Liver (tissue), 9 donors: Measurements from ENCODE around the gene MYO1F. TPM values are rescaled to one million over a fixed set of nuclear protein-coding genes. Genes with fewer than 3 reads are reported as not detected.

ENCODE experiments used
- DNase-seq: peaks from one replicate; pipeline ENCODE4 v3.0.0-alpha.2; 2017; ENCODE audit warnings: low spot score
- H3K27ac ChIP-seq, 2 donors: one replicate each; pipeline ENCODE4 v1.7.0; 2013; ENCODE audit warnings: inconsistent platforms in 2 of 2, low read length in 2 of 2, control low read depth in 1 of 2, low read depth in 1 of 2, mild to moderate bottlenecking in 1 of 2
- H3K27me3 ChIP-seq, 4 donors: one replicate each; pipeline versions ENCODE4 v1.6.1 to v1.7.0; 2013; ENCODE audit warnings: low read length in 3 of 4, inconsistent platforms in 1 of 4, mild to moderate bottlenecking in 1 of 4, moderate library complexity in 1 of 4; ENCODE audit not compliant: control insufficient read depth in 4 of 4, insufficient read depth in 4 of 4
- H3K36me3 ChIP-seq, 4 donors: one replicate each; pipeline versions ENCODE4 v1.6.1 to v1.7.0; 2013; ENCODE audit warnings: low read length in 3 of 4, mild to moderate bottlenecking in 3 of 4, low read depth in 1 of 4, moderate library complexity in 1 of 4; ENCODE audit not compliant: control insufficient read depth in 4 of 4, insufficient read depth in 3 of 4
- H3K4me1 ChIP-seq, 4 donors: one replicate each; pipeline versions ENCODE4 v1.6.1 to v1.7.0; 2013; ENCODE audit warnings: low read length in 3 of 4, mild to moderate bottlenecking in 3 of 4, moderate library complexity in 1 of 4; ENCODE audit not compliant: control insufficient read depth in 4 of 4, insufficient read depth in 4 of 4
- H3K4me3 ChIP-seq, 3 donors: one replicate each; pipeline versions ENCODE4 v1.6.1 to v1.7.0; 2013; ENCODE audit warnings: low read length in 3 of 3, control low read depth in 1 of 3, low read depth in 1 of 3, mild to moderate bottlenecking in 1 of 3
- H3K9ac ChIP-seq, 2 donors: one replicate each; pipeline ENCODE4 v1.7.0; 2013; ENCODE audit warnings: low read length in 2 of 2, mild to moderate bottlenecking in 2 of 2, moderate library complexity in 2 of 2, control low read depth in 1 of 2, low read depth in 1 of 2
- H3K9me3 ChIP-seq, 4 donors: one replicate each; pipeline versions ENCODE4 v1.6.1 to v1.7.0; 2013; ENCODE audit warnings: low read length in 3 of 4; ENCODE audit not compliant: control insufficient read depth in 4 of 4
- ATF3 ChIP-seq: IDR thresholded peaks from 2 replicates; pipeline ENCODE4 v1.6.1; 2016; ENCODE audit warnings: antibody characterized with exemption
- CTCF ChIP-seq: fragments of 150-350 bp; IDR thresholded peaks from 2 replicates; pipeline ENCODE4 v1.5.1; 2017; ENCODE audit warnings: improper control_type of control experiment, low read depth, low read length; ENCODE audit not compliant: missing input control
- EGR1 ChIP-seq, 2 donors: IDR thresholded peaks; 2 replicates each; pipeline ENCODE4 v1.6.1; 2016 to 2018; ENCODE audit warnings: antibody characterized with exemption in 2 of 2, low read depth in 2 of 2
- FOXA1 ChIP-seq: IDR thresholded peaks from 2 replicates; pipeline ENCODE4 v1.6.1; 2016; ENCODE audit warnings: antibody characterized with exemption
- FOXA2 ChIP-seq: IDR thresholded peaks from 2 replicates; pipeline ENCODE4 v1.6.1; 2016; ENCODE audit warnings: antibody characterized with exemption
- GABPA ChIP-seq, 2 donors: IDR thresholded peaks in 1 of 2; conservative IDR thresholded peaks in 1 of 2; 2 replicates each; pipeline ENCODE4 v1.6.1; 2016; ENCODE audit warnings: antibody characterized with exemption in 2 of 2, mild to moderate bottlenecking in 1 of 2, moderate library complexity in 1 of 2
- HNF4A ChIP-seq, 2 donors: conservative IDR thresholded peaks; 2 replicates each; pipeline ENCODE4 v1.6.1; 2016; ENCODE audit warnings: antibody characterized with exemption in 2 of 2, mild to moderate bottlenecking in 2 of 2
- HNF4G ChIP-seq: IDR thresholded peaks from 2 replicates; pipeline ENCODE4 v1.6.1; 2016; ENCODE audit warnings: antibody characterized with exemption
- JUND ChIP-seq, 2 donors: IDR thresholded peaks; 2 replicates each; pipeline ENCODE4 v1.6.1; 2016; ENCODE audit warnings: antibody characterized with exemption in 2 of 2
- MAX ChIP-seq: IDR thresholded peaks from 2 replicates; pipeline ENCODE4 v1.6.1; 2016; ENCODE audit warnings: antibody characterized with exemption
- NR2F2 ChIP-seq: IDR thresholded peaks from 2 replicates; pipeline ENCODE4 v1.6.1; 2016; ENCODE audit warnings: antibody characterized with exemption
- RAD21 ChIP-seq, 2 donors: IDR thresholded peaks; 2 replicates each; pipeline ENCODE4 v1.6.1; 2016; ENCODE audit warnings: antibody characterized with exemption in 2 of 2, mild to moderate bottlenecking in 2 of 2
- REST ChIP-seq: IDR thresholded peaks from 2 replicates; pipeline ENCODE4 v1.6.1; 2016; ENCODE audit warnings: antibody characterized with exemption, mild to moderate bottlenecking
- RXRA ChIP-seq, 2 donors: IDR thresholded peaks; 2 replicates each; pipeline ENCODE4 v1.6.1; 2017 to 2018; ENCODE audit warnings: antibody characterized with exemption in 2 of 2, mild to moderate bottlenecking in 1 of 2
- SP1 ChIP-seq: IDR thresholded peaks from 2 replicates; pipeline ENCODE4 v1.6.1; 2018; ENCODE audit warnings: antibody characterized with exemption, mild to moderate bottlenecking
- TAF1 ChIP-seq: conservative IDR thresholded peaks from 2 replicates; pipeline ENCODE4 v1.6.1; 2016; ENCODE audit warnings: antibody characterized with exemption, mild to moderate bottlenecking
- YY1 ChIP-seq: IDR thresholded peaks from 2 replicates; pipeline ENCODE4 v1.6.1; 2016; ENCODE audit warnings: antibody characterized with exemption, mild to moderate bottlenecking
- ZBTB33 ChIP-seq: IDR thresholded peaks from 2 replicates; pipeline ENCODE4 v1.6.1; 2016; ENCODE audit warnings: antibody characterized with exemption
- WGBS: extraction: QIAGEN DNeasy Blood & Tissue Kit; methylation state at CpG from one replicate; pipeline ENCODE4 v1.1.7; 2013; 5-methylcytosine and 5-hydroxymethylcytosine counted together
- polyA plus RNA-seq, 2 donors: library from polyadenylated mRNA; stranded (reverse) in 1 of 2; unstranded in 1 of 2; fragments of 200-250 nt in 1 of 2; fragments of >200 nt in 1 of 2; fragmentation: Nextera tagmentation in 1 of 2; extraction: Ambion mirVana in 1 of 2; gene quantifications; one replicate each; pipeline versions ENCODE4 v1.2.1 to v1.2.3, GENCODE V29; 2013 to 2015
- total RNA-seq, 2 donors: library from RNA; depleted of rRNA; stranded (reverse); fragments of >200 nt; gene quantifications; one replicate each; pipeline ENCODE4 v1.2.3, GENCODE V29; 2014
- donor health status: healthy.
- donor health status: healthy.
- donor health status: healthy.
- donor health status: healthy.
- donor health status: healthy.

The MYO1F gene
- total and polyA plus RNA-seq, 4 donors = 6.1 to 20.4 (median 12.0) TPM

- Histone ChIP-seq H3K36me3 (peaks cover 0 to 2% (median 0%) of the 10 kb centered on the region in 4 donors), H3K27me3 (no peaks in the 10 kb centered on the region), H3K27ac (no peak overlapping the region), H3K4me3 (no peak overlapping the region), H3K4me1 (peaks cover 10 to 31% (median 21%) of the 10 kb centered on the region in 4 donors), H3K9ac (no peak overlapping the region), H3K9me3 (no peaks in the 10 kb centered on the region)
- no peak for DNase-seq
- 91% methylated on average over 52 of the region's 52 CpGs for WGBS
- TF ChIP-seq HNF4G = no peak
- no peak for TF ChIP-seq SP1
- no peak for TF ChIP-seq TAF1
- TF ChIP-seq FOXA2 = no peak
- TF ChIP-seq ZBTB33 = no peak
- no peak for TF ChIP-seq RXRA (IDR thresholded peaks at IDR 0.05)
- TF ChIP-seq GABPA (IDR thresholded peaks at IDR 0.05 in 1 of 2, conservative IDR thresholded peaks at IDR 0.05 in 1 of 2) = no peak
- TF ChIP-seq ATF3 = no peak
- no peak for TF ChIP-seq REST
- TF ChIP-seq YY1 = no peak
- TF ChIP-seq EGR1 (IDR thresholded peaks at IDR 0.05; ENCODE audit: low read depth in 2 of 2) = no peak
- TF ChIP-seq HNF4A (conservative IDR thresholded peaks at IDR 0.05) = no peak
- no peak for TF ChIP-seq NR2F2
- no peak for TF ChIP-seq RAD21 (IDR thresholded peaks at IDR 0.05)
- TF ChIP-seq FOXA1 = no peak
- no peak for TF ChIP-seq JUND (IDR thresholded peaks at IDR 0.05)
- TF ChIP-seq CTCF = no peak
- no peak for TF ChIP-seq MAX
These were observed 66.6 kb downstream of the MYO1F start for GRCh38 chr19:8510589-8511115.
